ENCODE measurements around the gene DPYSL5.

The DPYSL5 gene

GRCh38 chr2:26940001-26940400 is 92.1 kb downstream of the DPYSL5 start:
- H3K4me2 ChIP-seq (ENCODE audit: low read length) = no peak overlapping the region
- no peaks in the 10 kb centered on the region for H3K9me3 ChIP-seq (replicated peaks; ENCODE audit: low read length)
- no peaks in the 10 kb centered on the region for H3K4me1 ChIP-seq (ENCODE audit: control insufficient read depth, insufficient read depth, low read length)
- H3K9ac ChIP-seq (ENCODE audit: low read depth, low read length) = no peak overlapping the region
- no peak overlapping the region for H3K4me3 ChIP-seq (ENCODE audit: low read length)
- H3K36me3 ChIP-seq (ENCODE audit: insufficient read depth, low read length) = no peaks in the 10 kb centered on the region
- H3K27me3 ChIP-seq (ENCODE audit: control insufficient read depth, insufficient read depth, low read length) = peaks cover 72% of the 10 kb centered on the region

- no peaks in the 10 kb centered on the region for H3K9me3 ChIP-seq (replicated peaks; ENCODE audit: low read length)
- H3K4me3 ChIP-seq (ENCODE audit: low read length) = no peak overlapping the region
- no peak overlapping the region for H3K4me2 ChIP-seq (ENCODE audit: low read length)
- peaks cover 73% of the 10 kb centered on the region for H3K27me3 ChIP-seq (ENCODE audit: control insufficient read depth, insufficient read depth, low read length)
- H3K9ac ChIP-seq (ENCODE audit: low read depth, low read length) = no peak overlapping the region
- no peaks in the 10 kb centered on the region for H3K36me3 ChIP-seq (ENCODE audit: insufficient read depth, low read length)
- no peaks in the 10 kb centered on the region for H3K4me1 ChIP-seq (ENCODE audit: control insufficient read depth, insufficient read depth, low read length)
These were observed 93.6 kb downstream of the DPYSL5 start for GRCh38 chr2:26941486-26941885.

GRCh38 chr2:26942543-26943295 is 94.8 kb downstream of the DPYSL5 start:
- Histone ChIP-seq H3K9ac (ENCODE audit: low read depth, low read length) (no peak overlapping the region), H3K4me3 (ENCODE audit: low read length) (no peak overlapping the region), H3K27me3 (ENCODE audit: control insufficient read depth, insufficient read depth, low read length) (peaks cover 79% of the 10 kb centered on the region), H3K4me2 (ENCODE audit: low read length) (no peak overlapping the region), H3K9me3 (replicated peaks; ENCODE audit: low read length) (no peaks in the 10 kb centered on the region), H3K4me1 (ENCODE audit: control insufficient read depth, insufficient read depth, low read length) (peaks cover 7% of the 10 kb centered on the region), H3K36me3 (ENCODE audit: insufficient read depth, low read length) (no peaks in the 10 kb centered on the region)

GRCh38 chr2:26945991-26946750 is 98.2 kb downstream of the DPYSL5 start:
- H3K9me3 ChIP-seq (replicated peaks; ENCODE audit: low read length) = no peaks in the 10 kb centered on the region
- no peak overlapping the region for H3K4me2 ChIP-seq (ENCODE audit: low read length)
- peaks cover 7% of the 10 kb centered on the region for H3K4me1 ChIP-seq (ENCODE audit: control insufficient read depth, insufficient read depth, low read length)
- peaks cover 82% of the 10 kb centered on the region for H3K27me3 ChIP-seq (ENCODE audit: control insufficient read depth, insufficient read depth, low read length)
- no peak overlapping the region for H3K9ac ChIP-seq (ENCODE audit: low read depth, low read length)
- H3K36me3 ChIP-seq (ENCODE audit: insufficient read depth, low read length) = no peaks in the 10 kb centered on the region
- no peak overlapping the region for H3K4me3 ChIP-seq (ENCODE audit: low read length)

- H3K27me3 ChIP-seq (ENCODE audit: control insufficient read depth, insufficient read depth, low read length) = peaks cover 82% of the 10 kb centered on the region
- no peaks in the 10 kb centered on the region for H3K36me3 ChIP-seq (ENCODE audit: insufficient read depth, low read length)
- no peaks in the 10 kb centered on the region for H3K9me3 ChIP-seq (replicated peaks; ENCODE audit: low read length)
- no peak overlapping the region for H3K4me3 ChIP-seq (ENCODE audit: low read length)
- H3K4me1 ChIP-seq (ENCODE audit: control insufficient read depth, insufficient read depth, low read length) = peaks cover 7% of the 10 kb centered on the region
- H3K9ac ChIP-seq (ENCODE audit: low read depth, low read length) = no peak overlapping the region
- H3K4me2 ChIP-seq (ENCODE audit: low read length) = peak overlapping the region; percentile 47
These were observed 99.2 kb downstream of the DPYSL5 start for GRCh38 chr2:26946841-26947784.

GRCh38 chr2:26948800-26949199 is 100.9 kb downstream of the DPYSL5 start:
- Histone ChIP-seq H3K4me1 (ENCODE audit: control insufficient read depth, insufficient read depth, low read length) (peaks cover 7% of the 10 kb centered on the region), H3K27me3 (ENCODE audit: control insufficient read depth, insufficient read depth, low read length) (peaks cover 75% of the 10 kb centered on the region), H3K4me2 (ENCODE audit: low read length) (no peak overlapping the region), H3K4me3 (ENCODE audit: low read length) (no peak overlapping the region), H3K9ac (ENCODE audit: low read depth, low read length) (no peak overlapping the region), H3K9me3 (replicated peaks; ENCODE audit: low read length) (no peaks in the 10 kb centered on the region), H3K36me3 (ENCODE audit: insufficient read depth, low read length) (no peaks in the 10 kb centered on the region)

GRCh38 chr2:26950246-26950645 is 102.3 kb downstream of the DPYSL5 start:
- Histone ChIP-seq H3K9ac (ENCODE audit: low read depth, low read length) (no peak overlapping the region), H3K4me2 (ENCODE audit: low read length) (no peak overlapping the region), H3K27me3 (ENCODE audit: control insufficient read depth, insufficient read depth, low read length) (peaks cover 80% of the 10 kb centered on the region)

GRCh38 chr2:26951236-26951635 is 103.3 kb downstream of the DPYSL5 start:
- H3K4me1 ChIP-seq (ENCODE audit: control insufficient read depth, insufficient read depth, low read length) = peaks cover 7% of the 10 kb centered on the region
- H3K4me3 ChIP-seq (ENCODE audit: low read length) = no peak overlapping the region
- no peaks in the 10 kb centered on the region for H3K9me3 ChIP-seq (replicated peaks; ENCODE audit: low read length)
- H3K27me3 ChIP-seq (ENCODE audit: control insufficient read depth, insufficient read depth, low read length) = peaks cover 78% of the 10 kb centered on the region
- H3K4me2 ChIP-seq (ENCODE audit: low read length) = no peak overlapping the region
- no peak overlapping the region for H3K9ac ChIP-seq (ENCODE audit: low read depth, low read length)
- no peaks in the 10 kb centered on the region for H3K36me3 ChIP-seq (ENCODE audit: insufficient read depth, low read length)

More at GRCh38 chr2:26950246-26950645, 102.3 kb downstream of the DPYSL5 start:
- Histone ChIP-seq H3K4me1 (ENCODE audit: control insufficient read depth, insufficient read depth, low read length) (peaks cover 7% of the 10 kb centered on the region), H3K4me3 (ENCODE audit: low read length) (no peak overlapping the region), H3K9me3 (replicated peaks; ENCODE audit: low read length) (no peaks in the 10 kb centered on the region), H3K36me3 (ENCODE audit: insufficient read depth, low read length) (no peaks in the 10 kb centered on the region)

GRCh38 chr2:26952374-26952773 is 104.4 kb downstream of the DPYSL5 start:
- Histone ChIP-seq H3K4me3 (ENCODE audit: low read length) (no peak overlapping the region), H3K9ac (ENCODE audit: low read depth, low read length) (no peak overlapping the region), H3K27me3 (ENCODE audit: control insufficient read depth, insufficient read depth, low read length) (peaks cover 72% of the 10 kb centered on the region), H3K4me1 (ENCODE audit: control insufficient read depth, insufficient read depth, low read length) (peaks cover 2% of the 10 kb centered on the region), H3K9me3 (replicated peaks; ENCODE audit: low read length) (no peaks in the 10 kb centered on the region), H3K4me2 (ENCODE audit: low read length) (no peak overlapping the region), H3K36me3 (ENCODE audit: insufficient read depth, low read length) (no peaks in the 10 kb centered on the region)

GRCh38 chr2:26954135-26954534 is 106.2 kb downstream of the DPYSL5 start:
- Histone ChIP-seq H3K4me1 (ENCODE audit: control insufficient read depth, insufficient read depth, low read length) (no peaks in the 10 kb centered on the region), H3K4me2 (ENCODE audit: low read length) (no peak overlapping the region), H3K4me3 (ENCODE audit: low read length) (no peak overlapping the region), H3K9ac (ENCODE audit: low read depth, low read length) (no peak overlapping the region), H3K27me3 (ENCODE audit: control insufficient read depth, insufficient read depth, low read length) (peaks cover 75% of the 10 kb centered on the region), H3K36me3 (ENCODE audit: insufficient read depth, low read length) (no peaks in the 10 kb centered on the region), H3K9me3 (replicated peaks; ENCODE audit: low read length) (no peaks in the 10 kb centered on the region)

- H3K4me1 ChIP-seq (ENCODE audit: control insufficient read depth, insufficient read depth, low read length) = no peaks in the 10 kb centered on the region
- H3K27me3 ChIP-seq (ENCODE audit: control insufficient read depth, insufficient read depth, low read length) = peaks cover 72% of the 10 kb centered on the region
- H3K4me2 ChIP-seq (ENCODE audit: low read length) = no peak overlapping the region
- H3K9me3 ChIP-seq (replicated peaks; ENCODE audit: low read length) = no peaks in the 10 kb centered on the region
- H3K9ac ChIP-seq (ENCODE audit: low read depth, low read length) = no peak overlapping the region
- no peak overlapping the region for H3K4me3 ChIP-seq (ENCODE audit: low read length)
- H3K36me3 ChIP-seq (ENCODE audit: insufficient read depth, low read length) = no peaks in the 10 kb centered on the region
These were observed 109.1 kb downstream of the DPYSL5 start for GRCh38 chr2:26957041-26957440.

Data from skeletal muscle satellite cell (primary cell).